AG04449 (cell line): ENCODE measurements around the gene DOCK4.

Source experiments
- CTCF ChIA-PET: fragments of 350-600 bp; formaldehyde crosslinking; extraction: SDS; loops from one replicate; lab custom pipeline; 2021; ENCODE audit warnings: antibody characterized with exemption; lab: Yijun Ruan, JAX
- POLR2A ChIA-PET: fragments of 400-600, 350-600 bp; formaldehyde crosslinking; extraction: SDS; loops from one replicate; lab custom pipeline; 2020; ENCODE audit warnings: antibody characterized with exemption, inconsistent platforms; lab: Yijun Ruan, JAX
- DNase-seq: peaks from one replicate; pipeline ENCODE4 v3.0.0-alpha.2; 2010; ENCODE audit warnings: low read depth, low spot score
- H3K4me3 ChIP-seq: 2 replicates; pipeline ENCODE4 v1.5.1; 2011; ENCODE audit warnings: low read depth, mild to moderate bottlenecking, control low read depth, low read length
- TF ChIP-seq, protein P1 (sequence below): IDR thresholded peaks from one replicate; pipeline ENCODE4 v1.5.1; 2011; ENCODE audit warnings: mild to moderate bottlenecking, moderate library complexity, low read length, control low read depth, inconsistent platforms; ENCODE audit not compliant: insufficient read depth; ENCODE audit errors: missing control alignments

The DOCK4 gene

DNA sequence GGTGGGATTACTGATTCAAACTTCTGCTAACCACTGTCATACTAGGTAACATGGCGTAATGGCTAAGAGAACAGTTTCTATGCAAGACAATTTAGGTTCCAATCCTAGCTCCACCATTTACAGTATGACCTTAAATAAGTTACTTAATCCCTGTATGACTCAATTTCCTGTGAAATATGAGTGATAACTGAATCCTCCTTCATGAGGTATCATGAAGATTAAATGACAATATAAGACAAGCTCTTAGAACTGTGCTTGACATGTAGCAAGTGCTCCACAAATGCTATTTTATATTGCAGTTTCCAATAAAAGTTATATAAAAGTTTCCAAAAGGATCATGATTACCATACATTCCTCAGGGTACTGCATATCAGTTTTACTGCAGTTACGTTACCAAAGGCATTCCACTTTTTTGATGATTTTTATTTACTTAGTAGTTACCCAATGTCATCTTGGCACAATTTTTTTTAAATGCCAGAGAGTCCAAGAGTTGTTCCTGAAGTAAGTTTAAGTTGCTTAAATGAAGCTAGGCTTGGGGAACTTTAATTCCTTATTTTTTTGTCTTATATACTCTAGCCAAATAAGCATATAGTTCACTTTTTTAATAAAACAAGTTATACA lies 7.1 kb downstream of the DOCK4 start:
- no peak for DNase-seq
- POLR2A ChIA-PET = no interaction called here
- TF ChIP-seq, protein P1, sequence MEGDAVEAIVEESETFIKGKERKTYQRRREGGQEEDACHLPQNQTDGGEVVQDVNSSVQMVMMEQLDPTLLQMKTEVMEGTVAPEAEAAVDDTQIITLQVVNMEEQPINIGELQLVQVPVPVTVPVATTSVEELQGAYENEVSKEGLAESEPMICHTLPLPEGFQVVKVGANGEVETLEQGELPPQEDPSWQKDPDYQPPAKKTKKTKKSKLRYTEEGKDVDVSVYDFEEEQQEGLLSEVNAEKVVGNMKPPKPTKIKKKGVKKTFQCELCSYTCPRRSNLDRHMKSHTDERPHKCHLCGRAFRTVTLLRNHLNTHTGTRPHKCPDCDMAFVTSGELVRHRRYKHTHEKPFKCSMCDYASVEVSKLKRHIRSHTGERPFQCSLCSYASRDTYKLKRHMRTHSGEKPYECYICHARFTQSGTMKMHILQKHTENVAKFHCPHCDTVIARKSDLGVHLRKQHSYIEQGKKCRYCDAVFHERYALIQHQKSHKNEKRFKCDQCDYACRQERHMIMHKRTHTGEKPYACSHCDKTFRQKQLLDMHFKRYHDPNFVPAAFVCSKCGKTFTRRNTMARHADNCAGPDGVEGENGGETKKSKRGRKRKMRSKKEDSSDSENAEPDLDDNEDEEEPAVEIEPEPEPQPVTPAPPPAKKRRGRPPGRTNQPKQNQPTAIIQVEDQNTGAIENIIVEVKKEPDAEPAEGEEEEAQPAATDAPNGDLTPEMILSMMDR = no peak
- CTCF ChIA-PET = no interaction called here
- no peak overlapping the region for H3K4me3 ChIP-seq

DNA sequence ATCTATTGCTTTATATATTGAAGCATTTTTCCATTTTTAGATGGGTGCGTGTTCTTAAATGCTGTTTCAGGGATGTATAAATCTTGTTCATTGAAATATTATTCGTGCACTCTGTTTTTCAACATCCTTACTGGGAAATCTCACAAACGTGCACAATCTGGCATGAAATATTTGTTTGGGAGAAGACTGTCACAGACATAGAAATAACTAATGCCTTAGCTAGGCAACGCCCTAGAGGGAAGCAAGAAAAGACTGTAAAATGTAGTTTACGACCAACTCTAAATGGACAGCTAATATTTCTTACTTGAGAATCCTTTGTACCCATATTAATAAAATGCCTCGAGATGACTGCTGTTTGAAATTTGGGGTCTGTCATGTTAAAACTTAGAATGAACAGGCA lies 8.9 kb downstream of the DOCK4 start:
- DNase-seq = no peak
- ChIA-PET POLR2A (no interaction called here), CTCF (no interaction called here)
- TF ChIP-seq, protein P1 = no peak
- H3K4me3 ChIP-seq = no peak overlapping the region

DNA sequence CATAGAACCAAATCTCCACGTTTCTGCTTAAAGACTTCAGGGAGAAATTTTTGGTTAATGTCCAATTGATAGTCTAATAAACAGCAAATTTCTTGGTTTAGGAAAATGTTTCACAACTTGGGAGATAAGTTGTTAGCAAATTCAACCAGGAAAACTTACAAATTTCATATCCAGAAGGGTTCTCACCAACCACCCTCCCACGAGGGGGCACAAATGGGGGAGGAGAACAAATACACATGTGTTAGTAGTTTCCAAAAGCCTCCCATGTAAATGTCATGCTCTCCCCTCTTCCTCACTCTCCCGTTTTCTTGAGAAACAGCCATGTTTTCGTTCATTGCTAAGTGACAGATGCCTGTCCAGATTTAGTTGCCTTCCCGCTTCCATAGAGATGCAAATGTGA lies 10.5 kb downstream of the DOCK4 start:
- TF ChIP-seq, protein P1 = no peak
- ChIA-PET POLR2A (interaction anchor here (1.3 kb wide), 1 partner anchor 255 kb away, joined by 3 read pairs; a partner anchor contains a TSS), CTCF (no interaction called here)
- no peak overlapping the region for H3K4me3 ChIP-seq
- DNase-seq = no peak

DNA sequence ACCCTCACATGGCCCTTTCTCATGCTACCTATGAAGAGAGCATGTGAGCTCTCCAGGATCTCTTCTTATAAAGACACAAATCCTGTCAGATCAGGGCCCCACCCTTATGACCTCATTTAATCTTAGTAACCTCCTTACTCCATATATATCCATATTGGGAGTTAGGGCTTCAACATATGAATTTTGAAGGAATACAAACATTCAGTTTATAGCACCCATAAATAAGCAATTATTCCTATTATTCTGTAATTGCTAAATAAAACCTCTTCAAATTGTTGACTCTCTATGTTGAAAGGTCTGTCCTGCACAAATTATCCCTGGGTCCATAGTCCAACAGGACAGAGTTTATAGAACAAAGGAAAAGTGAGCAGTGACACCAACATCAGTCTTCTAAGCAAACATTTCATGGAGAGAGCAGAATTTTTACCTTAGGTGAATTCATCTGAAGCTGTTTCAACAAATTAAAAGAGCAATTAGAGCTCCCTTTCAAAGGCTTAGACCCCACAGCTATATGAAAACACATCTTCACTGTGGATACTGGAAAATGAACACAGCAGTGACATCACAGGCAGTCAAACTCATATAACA lies 12.2 kb downstream of the DOCK4 start:
- no peak for DNase-seq
- H3K4me3 ChIP-seq = no peak overlapping the region
- CTCF ChIA-PET = no interaction called here
- TF ChIP-seq, protein P1 = no peak
- POLR2A ChIA-PET = no interaction called here

DNA sequence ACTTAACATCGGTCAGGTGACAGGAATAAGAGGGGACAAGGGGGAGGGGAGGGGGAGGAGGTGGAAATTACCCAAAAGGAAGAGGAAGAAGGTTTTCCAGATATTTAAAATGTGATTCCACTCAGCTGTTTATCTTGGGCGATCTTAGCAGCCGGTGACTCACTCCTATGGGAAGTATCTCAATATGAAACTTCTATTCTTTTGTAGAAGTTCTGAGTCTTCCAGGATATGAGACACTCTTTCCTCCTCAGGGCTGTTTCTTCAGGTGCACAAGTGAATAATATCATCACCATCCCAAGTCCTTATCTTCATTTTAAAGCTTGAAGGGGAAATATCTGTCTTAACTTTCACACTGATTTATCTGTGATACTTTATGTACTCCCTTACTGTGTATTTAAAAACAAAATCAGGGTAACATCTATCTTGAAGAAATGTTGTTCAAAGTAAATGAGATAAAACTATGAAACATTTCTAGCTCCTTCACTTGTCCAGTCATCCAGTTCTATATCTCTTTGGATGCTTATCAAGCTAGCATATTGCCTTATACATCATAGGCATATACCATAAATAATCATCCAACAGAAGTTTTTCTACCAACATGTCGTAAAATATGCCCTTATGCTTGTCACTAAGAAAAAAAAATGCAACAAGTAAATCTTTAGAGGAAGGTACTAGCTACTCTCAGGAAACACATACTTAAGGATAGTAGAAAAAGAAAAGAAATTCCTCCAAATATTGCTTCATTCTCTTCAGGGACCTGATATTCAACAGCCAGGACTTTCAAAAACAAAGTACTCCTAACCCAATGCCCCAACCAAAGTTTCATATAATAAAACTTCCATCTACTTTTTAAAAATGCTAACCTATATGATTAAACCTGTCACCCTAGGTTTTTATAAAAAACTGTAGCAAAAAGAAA lies 13.7 kb downstream of the DOCK4 start:
- no peak for DNase-seq

DNA sequence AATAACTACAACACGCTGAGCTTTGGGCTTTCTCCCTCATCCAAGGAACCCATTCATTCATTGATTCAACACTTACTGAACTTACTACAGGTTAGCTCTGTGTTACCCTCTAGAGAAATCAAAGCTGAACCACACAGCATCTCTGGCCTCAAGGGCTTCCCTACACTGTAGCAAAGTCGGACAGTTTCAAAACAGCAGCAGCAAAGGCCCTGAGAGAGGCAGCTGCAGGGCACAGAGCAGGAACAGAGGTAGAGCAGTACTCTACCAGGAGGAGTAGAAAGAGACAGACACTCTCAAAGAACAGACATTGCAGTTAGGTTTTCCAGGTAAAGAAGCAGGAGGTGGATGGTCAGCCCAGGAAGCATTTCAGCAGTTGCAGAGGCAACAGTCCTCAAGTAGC lies 16.1 kb downstream of the DOCK4 start:
- H3K4me3 ChIP-seq = no peak overlapping the region
- DNase-seq = no peak
- TF ChIP-seq, protein P1 = no peak
- ChIA-PET POLR2A (no interaction called here), CTCF (no interaction called here)

More for the DNA sequence above, 13.7 kb downstream of the DOCK4 start:
- ChIA-PET CTCF (interaction anchor here (1.1 kb wide), 1 partner anchor 11 kb away, joined by 3 read pairs; no protein-coding TSS in a partner anchor), POLR2A (no interaction called here)
- H3K4me3 ChIP-seq = no peak overlapping the region
- TF ChIP-seq, protein P1 = no peak
